Chondrocyte (in vitro differentiated cells): ENCODE data around the gene HIC2. TPM values are rescaled to one million over a fixed set of nuclear protein-coding genes. Genes with fewer than 3 reads are reported as not detected.

Experiments used
- DNase-seq: peaks from one replicate; pipeline ENCODE4 v3.0.0; 2021; ENCODE audit warnings: mixed read lengths, low spot score
- H3K27ac Mint-ChIP-seq: one replicate; pipeline ENCODE4 v1.8.0; 2021; ENCODE audit warnings: mild to moderate bottlenecking, moderate library complexity, mixed read lengths; ENCODE audit not compliant: unreplicated experiment
- H3K27me3 Mint-ChIP-seq: 2 replicates; pipeline ENCODE4 v1.8.0; 2021; ENCODE audit warnings: low read depth, mixed read lengths
- H3K36me3 Mint-ChIP-seq: 2 replicates; pipeline ENCODE4 v1.8.0; 2021; ENCODE audit warnings: low read depth, mixed read lengths
- H3K4me1 Mint-ChIP-seq: 2 replicates; pipeline ENCODE4 v1.8.0; 2021; ENCODE audit warnings: low read depth, mild to moderate bottlenecking, mixed read lengths
- H3K4me3 Mint-ChIP-seq: one replicate; pipeline ENCODE4 v1.8.0; 2021; ENCODE audit warnings: mild to moderate bottlenecking, moderate library complexity, mixed read lengths; ENCODE audit not compliant: unreplicated experiment
- H3K9me3 Mint-ChIP-seq: 2 replicates; pipeline ENCODE4 v1.8.0; 2021; ENCODE audit warnings: low read depth, mixed read lengths
- CTCF ChIP-seq: fragments of 200-600 bp; sonication (generic); IDR thresholded peaks from 2 replicates; pipeline ENCODE4 v1.5.0; 2021; ENCODE audit warnings: antibody characterized with exemption, mild to moderate bottlenecking, moderate library complexity
- total RNA-seq: library from RNA; stranded (reverse); gene quantifications from 3 replicates; pipeline ENCODE4 v1.2.1, GENCODE V29; 2021

Gene HIC2
- total RNA-seq, 1 donor from 2014 or later, result 4.5 TPM

DNA sequence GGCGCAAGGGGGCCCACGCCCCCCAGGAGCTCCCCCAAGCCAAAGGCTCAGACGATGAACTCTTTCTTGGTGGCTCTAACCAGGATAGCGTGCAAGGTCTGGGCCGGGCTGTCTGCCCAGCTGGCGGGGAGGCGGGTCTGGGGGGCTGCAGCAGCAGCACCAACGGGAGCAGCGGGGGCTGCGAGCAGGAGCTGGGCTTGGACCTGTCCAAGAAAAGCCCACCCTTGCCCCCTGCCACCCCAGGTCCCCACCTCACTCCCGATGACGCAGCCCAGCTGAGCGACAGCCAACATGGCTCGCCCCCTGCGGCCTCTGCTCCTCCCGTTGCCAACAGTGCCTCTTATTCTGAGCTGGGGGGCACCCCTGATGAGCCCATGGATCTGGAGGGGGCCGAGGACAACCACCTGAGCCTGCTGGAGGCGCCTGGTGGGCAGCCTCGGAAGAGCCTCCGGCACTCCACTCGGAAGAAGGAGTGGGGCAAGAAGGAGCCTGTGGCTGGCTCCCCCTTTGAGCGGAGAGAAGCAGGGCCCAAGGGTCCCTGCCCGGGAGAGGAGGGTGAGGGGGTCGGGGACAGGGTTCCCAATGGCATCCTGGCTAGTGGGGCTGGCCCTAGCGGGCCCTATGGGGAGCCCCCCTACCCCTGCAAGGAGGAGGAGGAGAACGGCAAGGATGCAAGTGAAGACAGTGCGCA is 28.4 kb downstream of the HIC2 start:
- H3K27me3 Mint-ChIP-seq, result no peaks in the 10 kb centered on the region
- H3K4me3 Mint-ChIP-seq, result no peak overlapping the region
- no peaks in the 10 kb centered on the region for H3K4me1 Mint-ChIP-seq
- DNase-seq, result peak; percentile 87
- no peak overlapping the region for H3K27ac Mint-ChIP-seq
- H3K9me3 Mint-ChIP-seq, result no peaks in the 10 kb centered on the region
- TF ChIP-seq CTCF, result no peak
- H3K36me3 Mint-ChIP-seq, result peaks cover 6% of the 10 kb centered on the region

GRCh38 chr22:21446128-21446826 is 29.1 kb downstream of the HIC2 start:
- Mint-ChIP-seq H3K9me3 (no peaks in the 10 kb centered on the region), H3K4me3 (no peak overlapping the region), H3K27me3 (no peaks in the 10 kb centered on the region), H3K36me3 (peaks cover 6% of the 10 kb centered on the region), H3K27ac (no peak overlapping the region), H3K4me1 (no peaks in the 10 kb centered on the region)
- no peak for TF ChIP-seq CTCF
- DNase-seq, result peak; percentile 83

- H3K27me3 Mint-ChIP-seq, result no peaks in the 10 kb centered on the region
- H3K4me3 Mint-ChIP-seq, result no peak overlapping the region
- H3K36me3 Mint-ChIP-seq, result peaks cover 6% of the 10 kb centered on the region
Measured at GRCh38 chr22:21446827-21447690, 29.9 kb downstream of the HIC2 start.

GRCh38 chr22:21447694-21448402 is 30.7 kb downstream of the HIC2 start:
- H3K4me1 Mint-ChIP-seq, result no peaks in the 10 kb centered on the region
- no peak overlapping the region for H3K27ac Mint-ChIP-seq
- no peak overlapping the region for H3K4me3 Mint-ChIP-seq
- no peaks in the 10 kb centered on the region for H3K27me3 Mint-ChIP-seq
- DNase-seq, result peak; percentile 81
- H3K36me3 Mint-ChIP-seq, result peaks cover 6% of the 10 kb centered on the region
- H3K9me3 Mint-ChIP-seq, result no peaks in the 10 kb centered on the region
- peak; percentile 43 for TF ChIP-seq CTCF

More at GRCh38 chr22:21446827-21447690, 29.9 kb downstream of the HIC2 start:
- no peak overlapping the region for H3K27ac Mint-ChIP-seq
- no peak for TF ChIP-seq CTCF
- H3K9me3 Mint-ChIP-seq, result no peaks in the 10 kb centered on the region
- DNase-seq, result peak; percentile 82
- no peaks in the 10 kb centered on the region for H3K4me1 Mint-ChIP-seq
